NCI-H345 treated with DMSO at 0.1 percent for 48 hours (cell line): ENCODE data around the gene KIAA0319L.

Experiments
- DNase-seq: peaks from one replicate; lab custom pipeline; 2025; ENCODE audit not compliant: unreplicated experiment; lab: John Stamatoyannopoulos, UW

Gene KIAA0319L

GRCh38 chr1:35564037-35564883 is 7.1 kb upstream of the KIAA0319L start:
- DNase-seq: peak; percentile 37

- no peak for DNase-seq
Measured at GRCh38 chr1:35563166-35563565, 6.0 kb upstream of the KIAA0319L start.

GRCh38 chr1:35561972-35562680 is 4.9 kb upstream of the KIAA0319L start:
- DNase-seq: no peak

- no peak for DNase-seq
Measured at GRCh38 chr1:35561297-35561971, 4.2 kb upstream of the KIAA0319L start.

GRCh38 chr1:35560256-35561225 is 3.3 kb upstream of the KIAA0319L start:
- DNase-seq: no peak

- DNase-seq: no peak
Measured at GRCh38 chr1:35559317-35559944, 2.2 kb upstream of the KIAA0319L start.

GRCh38 chr1:35558374-35559316 is 1.4 kb upstream of the KIAA0319L start:
- DNase-seq: no peak

- peak; percentile 94 for DNase-seq
Measured at GRCh38 chr1:35557611-35558373, 589 bp upstream of the KIAA0319L start, which contains the start of gene NCDN. TSS of gene NCDN (plus strand) at chr1:35557799. CDS start at chr1:35558191, 392 bp downstream.

- no peak for DNase-seq
Measured at GRCh38 chr1:35556484-35557117, 602 bp downstream of the KIAA0319L start.

- DNase-seq: peak; percentile 97
Measured at GRCh38 chr1:35555601-35556477, 1.4 kb downstream of the KIAA0319L start.

GRCh38 chr1:35555212-35555584 is 2.0 kb downstream of the KIAA0319L start:
- no peak for DNase-seq

- DNase-seq: no peak
Measured at GRCh38 chr1:35554266-35555211, 2.7 kb downstream of the KIAA0319L start.

GRCh38 chr1:35553851-35554250 is 3.4 kb downstream of the KIAA0319L start:
- DNase-seq: no peak

- DNase-seq: no peak
Measured at GRCh38 chr1:35546614-35547013, 10.6 kb downstream of the KIAA0319L start.

GRCh38 chr1:35544976-35545375 is 12.2 kb downstream of the KIAA0319L start:
- no peak for DNase-seq

- no peak for DNase-seq
Measured at GRCh38 chr1:35539824-35540261, 17.4 kb downstream of the KIAA0319L start.
